K562 (cell line): Measurements from ENCODE around the gene CYFIP2. TPM values are rescaled to one million over a fixed set of nuclear protein-coding genes. Genes with fewer than 3 reads are reported as not detected.

Source experiments
- ATAC-seq: fragments of 200-7000 bp; cut with Tn5 transposase; 3 replicates; pipeline ENCODE4 v1.9.1; 2020; ENCODE audit warnings: moderate library complexity
- BruUV-seq: library from RNA; stranded (reverse); fragments of 400-500 nt; replicated peaks from 2 replicates; lab custom pipeline; 2021; lab: Mats Ljungman, UMichigan
- CTCF ChIA-PET: fragments of 300-600 bp; formaldehyde crosslinking; extraction: SDS; loops from one replicate; lab custom pipeline; 2021; ENCODE audit warnings: low intra/inter-chr PET ratio; lab: Yijun Ruan, JAX
- POLR2A ChIA-PET: fragments of 300-600, 350-650 bp; sonication (Branson Sonifier 250); formaldehyde crosslinking; extraction: SDS; loops from one replicate; lab custom pipeline; 2021; ENCODE audit warnings: antibody characterized with exemption, inconsistent platforms; lab: Yijun Ruan, JAX
- DNase-seq, 4 experiments: peaks; one replicate each; pipeline versions ENCODE4 v3.0.0 to v3.0.0-alpha.2; 2011 to 2018; ENCODE audit warnings: low spot score in 3 of 4, mixed read lengths in 3 of 4; ENCODE audit errors: extremely low read depth in 1 of 4
- FAIRE-seq: peaks from 2 replicates; lab custom pipeline; 2011; peaks lifted over from hg19 to GRCh38; lab: Jason Lieb, UNC
- H2AFZ ChIP-seq: 2 replicates; pipeline ENCODE4 v1.6.0; 2011; ENCODE audit warnings: low read depth, low read length, control low read depth, inconsistent platforms
- H3K27ac ChIP-seq: fragments of 200-600 bp; 3 replicates; pipeline ENCODE4 v1.8.0; 2011; ENCODE audit warnings: low read depth, mild to moderate bottlenecking, control low read depth, inconsistent platforms, low read length, moderate library complexity, mixed read lengths; ENCODE audit errors: extremely low read depth
- H3K27me3 ChIP-seq, 2 experiments: fragments of 300-600 bp in 1 of 2; 2 replicates in 1 of 2; 3 replicates in 1 of 2; pipeline versions ENCODE4 v1.6.0 to v1.8.0; 2011; ENCODE audit warnings: inconsistent platforms in 2 of 2, low read length in 2 of 2, mild to moderate bottlenecking in 1 of 2, mixed read lengths in 1 of 2, moderate library complexity in 1 of 2; ENCODE audit not compliant: control insufficient read depth in 2 of 2, insufficient read depth in 2 of 2
- H3K36me3 ChIP-seq: fragments of 300-600 bp; 3 replicates; pipeline ENCODE4 v1.8.0; 2011; ENCODE audit warnings: mild to moderate bottlenecking, low read length, inconsistent platforms; ENCODE audit not compliant: control insufficient read depth, insufficient read depth
- H3K4me1 ChIP-seq, 2 experiments: fragments of 200-600 bp in 1 of 2; replicated peaks in 1 of 2; 2 replicates in 1 of 2; 3 replicates in 1 of 2; pipeline versions ENCODE4 v1.5.1 to v1.8.0; 2011; ENCODE audit warnings: inconsistent platforms in 2 of 2, low read length in 2 of 2, mild to moderate bottlenecking in 1 of 2, mixed read lengths in 1 of 2, moderate library complexity in 1 of 2; ENCODE audit not compliant: control insufficient read depth in 2 of 2, insufficient read depth in 2 of 2
- H3K4me2 ChIP-seq: 2 replicates; pipeline ENCODE4 v1.6.1; 2011; ENCODE audit warnings: low read length, control low read depth, inconsistent platforms, mixed read lengths; ENCODE audit not compliant: insufficient read depth
- H3K4me3 ChIP-seq: fragments of 200-600 bp; sonication (generic), shearing (Covaris generic); 2 replicates; pipeline ENCODE4 v1.5.1; 2016; ENCODE audit warnings: control low read depth, inconsistent platforms
- H3K79me2 ChIP-seq: fragments of 200-600 bp; 3 replicates; pipeline ENCODE4 v1.8.0; 2011; ENCODE audit warnings: low read length, inconsistent platforms; ENCODE audit not compliant: control insufficient read depth, insufficient read depth
- H3K9ac ChIP-seq, 2 experiments: 2 replicates each; pipeline versions ENCODE4 v1.6.0 to v1.6.1; 2011; ENCODE audit warnings: low read depth in 2 of 2, low read length in 2 of 2, control low read depth in 1 of 2, inconsistent platforms in 1 of 2, mild to moderate bottlenecking in 1 of 2, mixed read lengths in 1 of 2; ENCODE audit not compliant: insufficient read depth in 1 of 2
- H3K9me1 ChIP-seq: one replicate; pipeline ENCODE4 v1.6.0; 2011; ENCODE audit warnings: inconsistent platforms, mild to moderate bottlenecking, low read length, moderate library complexity; ENCODE audit not compliant: control insufficient read depth, insufficient read depth
- H3K9me3 ChIP-seq: replicated peaks from 2 replicates; pipeline ENCODE4 v1.5.1; 2011; ENCODE audit warnings: low read depth, low read length, inconsistent platforms; ENCODE audit not compliant: control insufficient read depth, insufficient read depth
- H4K20me1 ChIP-seq: replicated peaks from 2 replicates; pipeline ENCODE4 v1.6.1; 2011; ENCODE audit warnings: low read length, inconsistent platforms, mixed read lengths; ENCODE audit not compliant: control insufficient read depth, insufficient read depth
- CHD2 ChIP-seq: IDR thresholded peaks from 2 replicates; pipeline ENCODE4 v1.6.1; 2011; ENCODE audit warnings: low read depth, low read length
- COPS2 ChIP-seq: fragments of 450-650 bp; conservative IDR thresholded peaks from 2 replicates; pipeline ENCODE4 v1.6.1; 2016; ENCODE audit warnings: mild to moderate bottlenecking, moderate library complexity
- IFI16 ChIP-seq: fragments of 250-450 bp; sonication (Bioruptor Pico); IDR thresholded peaks from 2 replicates; pipeline ENCODE4 v2.1.2; 2022; ENCODE audit warnings: mild to moderate bottlenecking, inconsistent platforms
- ZFX ChIP-seq: sonication (generic); formaldehyde crosslinking; IDR thresholded peaks from 2 replicates; pipeline ENCODE4 v1.8.0; 2022; ENCODE audit warnings: mild to moderate bottlenecking, missing genetic modification reagents, moderate library complexity
- ZNF212 ChIP-seq: fragments of 450-650 bp; formaldehyde crosslinking; IDR thresholded peaks from 2 replicates; pipeline ENCODE4 v1.4.0; 2020; ENCODE audit warnings: mild to moderate bottlenecking
- ZNF583 ChIP-seq: fragments of 250-450 bp; sonication (Bioruptor Pico); IDR thresholded peaks from 2 replicates; pipeline ENCODE4 v1.4.0; 2020
- in situ Hi-C: fragments of 300-500 bp; cut with MboI; formaldehyde crosslinking; loops from 4 replicates; pipeline ENCODE4 v1.15.0; 2018; ENCODE audit warnings: inconsistent platforms, mixed read lengths
- intact Hi-C: fragments of 100-400 bp; cut with micrococcal nuclease; formaldehyde crosslinking; loops from 2 replicates; pipeline ENCODE4 v1.14.2; 2022
- polyA plus RNA-seq, 8 experiments: library from polyadenylated mRNA; depleted of rRNA in 4 of 8; stranded (reverse) in 5 of 8; unstranded in 3 of 8; fragments of >200 nt; fragmentation: Nextera tagmentation in 2 of 8; fragmentation: Illumina TruSeq in 1 of 8; extraction: Ambion mirVana in 2 of 8; extraction: Trizol in 1 of 8; gene quantifications; 2 replicates each; pipeline versions ENCODE4 v1.2.1 to v1.2.3, GENCODE V29; 2011 to 2014; ENCODE audit warnings: inconsistent platforms in 1 of 8, missing spikeins in 1 of 8
- total RNA-seq, 7 experiments: library from RNA; depleted of rRNA in 6 of 7; stranded (reverse); fragments of >200 nt in 6 of 7; fragmentation: Illumina TruSeq in 2 of 7; extraction: Trizol in 2 of 7; gene quantifications; 2 replicates each; pipeline versions ENCODE4 v1.2.1 to v1.2.3, GENCODE V29; 2011 to 2021; ENCODE audit warnings: low replicate concordance in 1 of 7
- TF ChIP-seq, protein P1 (sequence below): fragments of 450-650 bp; IDR thresholded peaks from 2 replicates; pipeline ENCODE4 v1.6.1; 2016; ENCODE audit warnings: low read depth

The CYFIP2 gene
- total and polyA plus RNA-seq, 9 of the 15 experiments (the other 6 are each of a cell fraction or from before 2014, with no cell fraction given), result 0.76 to 2.9 (median 1.4) TPM; not detected in 1

- no peaks in the 10 kb centered on the region for H3K36me3 ChIP-seq
- intact Hi-C loops, result no loop called here
- FAIRE-seq, result peak; percentile 40
- TF ChIP-seq ZFX (CRISPR knock-in tag) (no peak), ZNF212 (no peak), ZNF583 (CRISPR knock-in tag) (no peak), IFI16 (CRISPR knock-in tag) (no peak), CHD2 (no peak), COPS2 (no peak)
- TF ChIP-seq, protein P1, sequence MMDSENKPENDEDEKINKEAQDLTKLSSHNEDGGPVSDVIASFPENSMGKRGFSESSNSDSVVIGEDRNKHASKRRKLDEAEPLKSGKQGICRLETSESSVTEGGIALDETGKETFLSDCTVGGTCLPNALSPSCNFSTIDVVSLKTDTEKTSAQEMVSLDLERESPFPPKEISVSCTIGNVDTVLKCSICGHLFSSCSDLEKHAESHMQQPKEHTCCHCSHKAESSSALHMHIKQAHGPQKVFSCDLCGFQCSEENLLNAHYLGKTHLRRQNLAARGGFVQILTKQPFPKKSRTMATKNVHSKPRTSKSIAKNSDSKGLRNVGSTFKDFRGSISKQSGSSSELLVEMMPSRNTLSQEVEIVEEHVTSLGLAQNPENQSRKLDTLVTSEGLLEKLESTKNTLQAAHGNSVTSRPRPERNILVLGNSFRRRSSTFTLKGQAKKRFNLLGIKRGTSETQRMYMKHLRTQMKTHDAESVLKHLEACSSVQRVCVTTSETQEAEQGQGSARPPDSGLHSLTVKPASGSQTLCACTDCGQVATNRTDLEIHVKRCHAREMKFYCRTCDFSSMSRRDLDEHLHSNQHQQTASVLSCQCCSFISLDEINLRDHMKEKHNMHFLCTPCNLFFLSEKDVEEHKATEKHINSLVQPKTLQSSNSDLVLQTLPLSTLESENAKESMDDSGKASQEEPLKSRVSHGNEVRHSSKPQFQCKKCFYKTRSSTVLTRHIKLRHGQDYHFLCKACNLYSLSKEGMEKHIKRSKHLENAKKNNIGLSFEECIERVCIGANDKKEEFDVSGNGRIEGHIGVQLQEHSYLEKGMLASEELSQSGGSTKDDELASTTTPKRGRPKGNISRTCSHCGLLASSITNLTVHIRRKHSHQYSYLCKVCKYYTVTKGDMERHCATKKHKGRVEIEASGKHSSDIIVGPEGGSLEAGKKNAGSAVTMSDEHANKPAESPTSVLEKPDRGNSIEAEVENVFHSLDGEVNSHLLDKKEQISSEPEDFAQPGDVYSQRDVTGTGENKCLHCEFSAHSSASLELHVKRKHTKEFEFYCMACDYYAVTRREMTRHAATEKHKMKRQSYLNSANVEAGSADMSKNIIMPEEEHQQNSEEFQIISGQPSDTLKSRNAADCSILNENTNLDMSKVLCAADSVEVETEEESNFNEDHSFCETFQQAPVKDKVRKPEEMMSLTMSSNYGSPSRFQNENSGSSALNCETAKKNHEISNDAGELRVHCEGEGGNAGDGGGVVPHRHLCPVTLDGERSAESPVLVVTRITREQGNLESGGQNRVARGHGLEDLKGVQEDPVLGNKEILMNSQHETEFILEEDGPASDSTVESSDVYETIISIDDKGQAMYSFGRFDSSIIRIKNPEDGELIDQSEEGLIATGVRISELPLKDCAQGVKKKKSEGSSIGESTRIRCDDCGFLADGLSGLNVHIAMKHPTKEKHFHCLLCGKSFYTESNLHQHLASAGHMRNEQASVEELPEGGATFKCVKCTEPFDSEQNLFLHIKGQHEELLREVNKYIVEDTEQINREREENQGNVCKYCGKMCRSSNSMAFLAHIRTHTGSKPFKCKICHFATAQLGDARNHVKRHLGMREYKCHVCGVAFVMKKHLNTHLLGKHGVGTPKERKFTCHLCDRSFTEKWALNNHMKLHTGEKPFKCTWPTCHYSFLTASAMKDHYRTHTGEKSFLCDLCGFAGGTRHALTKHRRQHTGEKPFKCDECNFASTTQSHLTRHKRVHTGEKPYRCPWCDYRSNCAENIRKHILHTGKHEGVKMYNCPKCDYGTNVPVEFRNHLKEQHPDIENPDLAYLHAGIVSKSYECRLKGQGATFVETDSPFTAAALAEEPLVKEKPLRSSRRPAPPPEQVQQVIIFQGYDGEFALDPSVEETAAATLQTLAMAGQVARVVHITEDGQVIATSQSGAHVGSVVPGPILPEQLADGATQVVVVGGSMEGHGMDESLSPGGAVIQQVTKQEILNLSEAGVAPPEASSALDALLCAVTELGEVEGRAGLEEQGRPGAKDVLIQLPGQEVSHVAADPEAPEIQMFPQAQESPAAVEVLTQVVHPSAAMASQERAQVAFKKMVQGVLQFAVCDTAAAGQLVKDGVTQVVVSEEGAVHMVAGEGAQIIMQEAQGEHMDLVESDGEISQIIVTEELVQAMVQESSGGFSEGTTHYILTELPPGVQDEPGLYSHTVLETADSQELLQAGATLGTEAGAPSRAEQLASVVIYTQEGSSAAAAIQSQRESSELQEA, result no peak
Measured at GRCh38 chr5:157230610-157231009, 35.3 kb upstream of the CYFIP2 start.

More at GRCh38 chr5:157230610-157231009, 35.3 kb upstream of the CYFIP2 start:
- Histone ChIP-seq H3K9ac (no peak overlapping the region), H3K9me1 (no peaks in the 10 kb centered on the region), H4K20me1 (no peaks in the 10 kb centered on the region), H3K4me1 (no peaks in the 10 kb centered on the region), H3K27me3 (no peaks in the 10 kb centered on the region; a peak in 1 of 5 replicates), H3K9me3 (no peaks in the 10 kb centered on the region), H3K4me3 (no peak overlapping the region), H3K4me2 (no peak overlapping the region), H3K79me2 (no peaks in the 10 kb centered on the region), H2AFZ (no peak overlapping the region), H3K27ac (no peak overlapping the region)
- ATAC-seq (no peak), DNase-seq (no peak)
- BruUV-seq, result no TSS peak
- in situ Hi-C loops, result no loop called here
- CTCF ChIA-PET, result no interaction called here
- POLR2A ChIA-PET, result interaction anchor here (1.2 kb wide), 1 partner anchor 20 kb away, joined by 3 read pairs; no protein-coding TSS in a partner anchor
